HG03064 (cell line): ENCODE data around the gene KAT6B.
A peak's percentile ranks its signal among the peaks of the same experiment; 100 is the strongest.
"Not testable (repeated sequence)": the region's sequence is repeated elsewhere in the genome, so short reads cannot be mapped to it uniquely, and the experiment has no call there.

Experiments
- ATAC-seq: cut with Tn5 transposase; IDR thresholded peaks from one replicate; pipeline ENCODE4 v1.9.1; 2021; ENCODE audit warnings: low read depth; ENCODE audit not compliant: unreplicated experiment

KAT6B gene

DNA sequence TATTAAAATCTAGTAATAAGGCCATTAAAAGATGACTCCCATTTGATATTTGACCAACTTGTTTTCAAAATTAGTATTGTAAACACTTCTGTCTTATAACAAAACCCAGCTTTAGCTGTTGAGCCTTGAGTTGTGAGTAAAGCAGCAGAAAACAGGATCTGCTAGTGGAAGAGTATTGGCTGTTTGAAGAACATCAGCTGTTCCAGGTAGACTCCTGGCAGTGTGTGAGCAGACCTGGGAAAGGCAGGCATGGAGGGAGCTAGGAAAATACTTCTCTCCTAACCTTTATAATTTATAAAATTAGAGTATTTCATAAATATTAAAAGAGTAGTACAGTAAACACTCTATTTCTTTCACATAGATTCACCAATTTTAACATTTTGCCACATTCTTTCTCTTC, 29.0 kb downstream of the KAT6B start:
- no peak for ATAC-seq

- no peak for ATAC-seq
Observed at GRCh38 chr10:74856940-74857339, 30.5 kb downstream of the KAT6B start.

- ATAC-seq = no peak
Observed at GRCh38 chr10:74857586-74857985, 31.2 kb downstream of the KAT6B start.

DNA sequence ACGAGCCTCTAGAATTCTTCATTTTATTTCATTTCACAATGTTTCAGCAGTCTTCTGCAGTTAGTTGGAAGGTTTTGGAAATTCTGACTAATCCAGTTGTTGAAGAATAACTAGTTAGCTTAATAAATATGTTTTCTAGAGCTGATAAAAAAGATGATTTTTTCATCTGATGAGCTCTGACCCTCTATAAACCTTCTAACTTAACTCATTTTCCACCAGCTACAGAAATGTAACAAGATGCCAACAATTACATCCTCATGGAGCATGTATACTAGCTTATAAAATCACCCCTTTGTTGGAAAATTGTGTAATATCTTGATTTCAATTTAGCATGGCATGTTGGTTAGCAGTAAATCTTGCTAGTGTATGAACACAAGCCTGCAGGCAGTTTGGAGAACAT, 33.1 kb downstream of the KAT6B start:
- ATAC-seq = no peak

- ATAC-seq = no peak
Observed at GRCh38 chr10:74862625-74863024, 36.2 kb downstream of the KAT6B start.

DNA sequence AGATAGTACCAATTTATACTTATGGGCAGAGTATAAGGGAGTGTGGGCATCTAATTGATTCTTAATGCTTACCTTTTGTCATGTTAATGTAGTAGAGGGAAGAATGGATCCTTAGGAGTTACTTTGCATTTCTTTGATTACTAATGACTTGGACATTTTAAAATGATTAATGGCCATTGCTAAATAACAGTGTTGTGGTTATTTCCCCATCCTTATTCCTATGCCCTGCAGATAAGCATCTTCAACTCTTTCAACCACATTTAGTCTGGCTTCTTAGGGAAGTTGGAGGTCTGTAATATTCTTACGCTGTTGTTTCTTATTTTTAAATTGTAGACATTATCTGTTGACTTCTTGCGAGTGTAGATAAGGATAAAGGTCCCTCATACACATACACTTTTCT, 37.2 kb downstream of the KAT6B start:
- ATAC-seq = no peak

DNA sequence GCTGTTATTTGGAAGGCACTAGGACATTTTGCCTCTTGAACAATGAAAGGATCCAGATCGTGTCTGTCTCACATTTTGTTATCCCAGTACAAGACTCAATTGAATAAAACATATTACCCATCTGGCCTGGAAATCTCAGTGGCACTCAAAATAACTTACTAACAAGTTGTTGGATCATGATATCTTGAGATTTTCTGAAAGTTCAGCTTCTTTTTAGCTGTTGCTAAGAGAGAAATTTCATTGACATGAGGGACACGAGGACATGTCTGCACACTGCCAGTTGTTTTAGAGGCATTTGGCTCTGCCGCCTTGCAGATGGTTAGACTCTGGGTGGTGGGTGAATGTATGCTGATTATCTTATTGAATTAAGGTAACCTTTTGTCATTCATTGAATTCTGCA, 41.0 kb downstream of the KAT6B start:
- no peak for ATAC-seq

DNA sequence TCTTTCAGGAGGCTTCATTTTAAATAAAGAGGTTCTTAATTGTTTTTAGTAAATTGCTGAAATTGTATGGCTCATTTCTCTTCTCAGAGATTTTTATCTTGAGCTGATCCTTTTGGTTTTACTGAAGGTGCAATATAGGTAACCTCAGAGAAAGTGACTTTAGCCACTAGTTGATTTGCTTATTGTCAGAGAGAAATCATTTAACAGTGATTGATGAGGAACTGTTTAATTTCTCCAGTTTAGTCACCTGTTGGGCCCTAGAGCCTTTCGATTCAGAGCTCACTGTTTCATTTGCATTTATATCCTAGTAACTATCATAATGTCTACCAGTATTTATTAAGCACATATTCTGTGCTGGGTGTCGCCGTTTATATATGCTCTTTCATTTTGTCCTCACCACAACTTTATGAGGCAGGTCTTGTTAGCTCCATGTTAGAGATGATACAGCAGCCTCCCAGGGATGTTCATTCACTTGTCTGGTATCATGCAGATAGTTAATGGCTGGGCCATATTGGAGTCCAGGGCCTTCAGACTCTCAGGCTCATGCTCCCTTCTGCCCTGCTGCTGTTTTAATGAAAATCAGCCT, 42.1 kb downstream of the KAT6B start:
- ATAC-seq = no peak

- ATAC-seq = no peak
Observed at GRCh38 chr10:74869635-74870034, 43.2 kb downstream of the KAT6B start.

- ATAC-seq = no peak
Observed at GRCh38 chr10:74870191-74870590, 43.8 kb downstream of the KAT6B start.

GRCh38 chr10:74871595-74872382, 45.4 kb downstream of the KAT6B start:
- ATAC-seq = peak; percentile 83

- ATAC-seq = no peak
Observed at GRCh38 chr10:74873803-74874454, 47.5 kb downstream of the KAT6B start.

GRCh38 chr10:74874649-74875048, 48.2 kb downstream of the KAT6B start:
- no peak for ATAC-seq

DNA sequence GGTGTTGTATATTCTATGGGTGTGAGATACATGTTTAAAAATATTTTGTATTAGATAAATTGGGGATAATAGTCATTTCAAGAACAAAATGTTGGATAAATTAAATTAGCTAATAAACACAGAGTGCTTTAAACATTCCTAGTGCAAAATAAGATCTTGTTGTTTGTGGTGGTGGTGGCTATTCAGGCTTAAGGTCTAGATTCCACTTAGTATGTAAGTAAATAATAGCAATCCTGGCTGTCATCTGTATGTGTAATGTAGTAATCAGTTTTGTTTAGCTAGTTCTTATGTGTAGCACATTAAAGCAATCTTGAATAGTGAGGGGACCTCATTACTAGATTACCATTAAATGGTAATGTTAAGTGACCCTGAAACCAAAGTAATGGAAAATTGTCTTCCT, 48.7 kb downstream of the KAT6B start:
- no peak for ATAC-seq

GRCh38 chr10:74875966-74876365, 49.6 kb downstream of the KAT6B start:
- no peak for ATAC-seq

- ATAC-seq = not testable (repeated sequence)
Observed at GRCh38 chr10:74877054-74877453, 50.7 kb downstream of the KAT6B start.

- ATAC-seq = no peak
Observed at GRCh38 chr10:74877898-74878297, 51.5 kb downstream of the KAT6B start.

DNA sequence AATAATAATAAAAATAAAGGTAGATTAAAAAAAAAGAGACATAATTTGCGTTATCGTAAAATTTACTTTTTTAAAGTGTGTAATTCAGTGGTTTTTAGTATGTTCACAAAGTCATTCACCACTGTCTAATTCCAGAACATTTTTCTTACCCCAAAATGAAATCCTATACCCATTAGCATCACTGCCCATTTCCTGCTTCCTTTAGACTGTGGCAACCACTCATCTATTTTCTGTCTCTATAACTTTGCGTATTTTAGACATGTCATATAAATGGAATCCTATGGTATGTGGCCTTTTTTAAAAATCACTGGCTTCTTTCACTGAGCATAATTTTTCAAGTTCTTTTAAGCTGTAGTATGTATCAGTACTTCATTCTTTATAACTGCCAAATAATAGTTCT, 53.6 kb downstream of the KAT6B start:
- ATAC-seq = no peak

- no peak for ATAC-seq
Observed at GRCh38 chr10:74881253-74881884, 55.0 kb downstream of the KAT6B start.

- ATAC-seq = no peak
Observed at GRCh38 chr10:74882427-74882826, 56.0 kb downstream of the KAT6B start.

- no peak for ATAC-seq
Observed at GRCh38 chr10:74882831-74883230, 56.4 kb downstream of the KAT6B start.
